ENCODE results near the gene HHIPL2.

HHIPL2 gene

DNA sequence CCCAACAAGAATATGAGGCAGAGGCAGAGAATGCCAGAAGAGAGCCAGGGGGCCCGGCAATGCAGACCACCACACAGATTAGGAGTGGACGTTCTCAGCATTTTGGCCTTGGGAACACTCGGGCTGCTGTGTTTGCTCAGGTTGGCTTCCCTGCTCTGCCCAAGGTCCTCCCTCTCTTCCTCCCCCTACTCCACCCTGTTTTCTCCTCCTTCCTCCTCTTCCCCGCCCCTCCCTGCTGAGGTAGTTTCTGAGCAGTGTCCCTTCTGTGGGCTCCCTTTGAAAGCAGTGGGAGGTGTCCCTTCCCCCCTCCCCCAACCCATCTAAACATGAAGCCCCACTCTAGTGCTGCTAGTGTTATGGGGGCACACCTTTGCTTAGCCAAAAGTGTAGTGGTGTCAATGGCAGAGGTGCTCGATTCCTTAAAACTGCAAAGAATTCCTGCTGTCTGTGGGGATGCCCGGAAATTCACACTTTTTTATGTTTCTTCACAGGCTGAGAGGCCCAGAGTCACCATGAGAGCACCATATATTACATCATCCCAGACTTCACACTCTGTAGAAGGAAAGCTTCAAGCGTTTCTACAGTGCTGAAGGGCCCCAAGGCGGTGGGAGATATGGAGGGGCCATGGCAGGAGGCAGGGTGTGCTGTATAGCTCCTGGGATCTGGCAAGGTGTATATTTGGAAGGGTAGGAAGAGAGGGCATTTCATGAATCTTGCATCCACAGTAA, at the start of gene HHIPL2:
HHIPL2 (minus strand) TSS at position 161 of the 728 bp plus-strand sequence; CDS start at position 101, 60 bp downstream.
- no peak for DNase-seq (ENCODE audit: low read depth in 3 of 3)

- DNase-seq (ENCODE audit: low read depth in 3 of 3) = no peak
Observed at GRCh38 chr1:222596696-222597095, 48.8 kb upstream of the HHIPL2 start.

DNA sequence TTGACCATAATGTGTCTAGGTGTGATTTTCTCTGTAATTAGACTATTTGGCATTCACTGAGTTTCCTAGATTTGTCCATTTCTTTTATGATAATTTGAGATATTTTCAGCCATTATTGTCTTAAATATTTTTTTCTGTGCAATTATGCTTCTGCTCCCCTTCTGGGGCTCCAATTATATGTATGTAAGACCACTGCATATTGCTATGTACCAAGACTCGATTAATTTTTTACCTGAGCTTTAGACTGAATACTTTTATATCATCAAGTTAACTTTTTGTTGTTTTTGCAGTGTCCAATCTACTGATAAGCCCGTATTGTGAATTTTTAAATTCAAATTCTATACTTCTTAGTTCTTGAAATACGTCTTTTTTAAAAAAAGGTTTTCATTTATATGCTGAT, 46.9 kb upstream of the HHIPL2 start:
- DNase-seq (ENCODE audit: low read depth in 3 of 3) = no peak

DNA sequence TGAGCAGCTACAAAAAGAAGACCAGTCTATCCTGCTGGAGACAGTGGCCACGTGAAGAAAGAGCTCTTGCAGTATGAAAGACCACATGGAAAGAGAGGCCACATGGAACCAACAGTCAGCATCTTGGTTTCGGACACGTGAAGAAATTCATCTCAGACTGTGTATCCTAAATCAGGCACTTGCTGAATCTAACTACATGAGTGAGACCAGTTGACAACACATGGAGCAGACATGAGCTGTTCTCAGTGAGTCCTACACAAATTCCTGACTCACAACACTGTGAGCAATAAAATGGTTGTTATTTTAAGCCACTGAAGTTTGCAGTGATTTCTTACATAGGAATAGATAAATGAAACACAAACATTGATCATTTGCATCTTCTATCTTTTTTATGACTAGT, 44.3 kb upstream of the HHIPL2 start:
- DNase-seq (ENCODE audit: low read depth in 3 of 3) = no peak

DNA sequence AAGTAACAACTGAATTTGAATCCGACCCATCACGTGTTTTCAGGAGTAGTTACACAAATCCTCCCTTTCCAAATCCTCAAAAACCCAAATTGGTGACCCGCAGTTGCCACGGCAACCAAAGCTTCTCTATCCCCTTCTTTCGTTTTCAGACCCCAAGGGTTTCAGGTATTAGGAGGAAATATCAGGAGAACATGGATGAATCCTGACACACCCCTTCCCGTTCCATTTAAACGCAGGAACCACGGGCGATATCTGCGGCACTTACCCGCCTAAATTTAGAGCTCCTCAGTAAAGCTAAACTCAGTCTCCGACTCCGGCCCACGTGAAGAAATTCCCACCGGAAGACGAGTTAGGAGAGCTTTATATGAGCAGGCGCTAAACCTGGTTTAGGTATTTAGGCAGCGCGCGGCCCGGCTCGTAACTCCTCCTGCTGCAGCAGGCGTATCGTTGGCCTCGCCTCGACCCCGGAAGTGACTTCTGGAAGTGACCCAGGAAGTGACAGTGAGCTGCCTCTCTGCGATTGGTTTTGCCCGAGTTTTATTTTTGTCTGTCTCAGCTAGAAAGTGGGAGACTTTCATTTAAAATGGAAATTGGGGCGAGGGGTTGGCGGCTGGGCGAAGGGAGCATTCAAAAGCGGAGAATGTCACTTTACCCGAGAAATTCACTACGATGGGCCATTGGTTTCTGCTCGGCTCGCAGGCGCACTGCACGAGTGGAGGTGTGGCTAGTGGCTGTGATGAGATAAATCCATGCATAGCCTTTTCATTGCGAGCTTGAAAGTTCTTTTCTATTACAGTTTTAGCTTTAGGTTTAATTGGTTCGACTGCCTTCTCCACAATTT, 41.8 kb upstream of the HHIPL2 start, which contains the start of gene TAF1A:
TAF1A (minus strand) TSS at position 472 of the 841 bp plus-strand sequence.
- DNase-seq (ENCODE audit: low read depth in 3 of 3) = peak; percentile 70 to 87 (median 73)

GRCh38 chr1:222588135-222588534, 40.2 kb upstream of the HHIPL2 start:
- DNase-seq (ENCODE audit: low read depth in 3 of 3) = no peak

DNA sequence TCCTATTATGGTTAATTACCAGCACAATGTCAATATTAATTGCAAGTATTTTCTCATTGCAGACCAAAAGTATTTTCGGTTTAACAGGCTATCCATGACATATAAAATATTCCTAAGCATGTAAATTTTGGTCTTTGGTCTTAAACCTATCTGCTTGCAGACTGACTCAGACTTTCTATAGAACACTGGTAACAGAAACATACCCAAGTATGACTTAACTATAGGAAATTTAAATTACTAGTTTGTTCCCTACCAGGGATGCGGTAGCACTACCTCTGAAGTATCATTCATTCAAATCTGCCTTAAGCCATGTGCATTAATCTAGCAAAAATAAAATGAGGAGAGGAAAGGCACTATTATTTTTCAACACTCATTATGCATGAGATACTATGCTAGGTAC, 38.9 kb upstream of the HHIPL2 start:
- no peak for DNase-seq (ENCODE audit: low read depth in 3 of 3)

DNA sequence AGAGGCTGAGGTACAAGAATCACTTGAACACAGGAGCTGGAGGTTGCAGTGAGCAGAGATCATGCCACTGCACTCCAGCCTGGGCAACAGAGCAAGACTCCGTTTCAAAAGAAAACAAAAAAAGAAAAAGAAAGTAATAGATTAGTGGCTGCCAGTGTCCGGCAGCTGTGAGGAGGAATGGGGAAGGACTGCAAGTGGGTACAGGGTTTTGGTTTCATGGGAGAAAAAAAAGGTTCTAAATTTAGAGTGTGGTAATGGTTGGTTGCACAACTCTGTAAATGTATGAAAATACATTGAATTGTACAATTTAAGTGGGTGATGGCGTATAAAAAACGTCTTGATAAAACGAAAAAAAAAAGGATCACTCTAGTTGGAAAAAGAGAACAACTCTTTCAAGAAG, 35.2 kb upstream of the HHIPL2 start:
- no peak for DNase-seq (ENCODE audit: low read depth in 3 of 3)

DNA sequence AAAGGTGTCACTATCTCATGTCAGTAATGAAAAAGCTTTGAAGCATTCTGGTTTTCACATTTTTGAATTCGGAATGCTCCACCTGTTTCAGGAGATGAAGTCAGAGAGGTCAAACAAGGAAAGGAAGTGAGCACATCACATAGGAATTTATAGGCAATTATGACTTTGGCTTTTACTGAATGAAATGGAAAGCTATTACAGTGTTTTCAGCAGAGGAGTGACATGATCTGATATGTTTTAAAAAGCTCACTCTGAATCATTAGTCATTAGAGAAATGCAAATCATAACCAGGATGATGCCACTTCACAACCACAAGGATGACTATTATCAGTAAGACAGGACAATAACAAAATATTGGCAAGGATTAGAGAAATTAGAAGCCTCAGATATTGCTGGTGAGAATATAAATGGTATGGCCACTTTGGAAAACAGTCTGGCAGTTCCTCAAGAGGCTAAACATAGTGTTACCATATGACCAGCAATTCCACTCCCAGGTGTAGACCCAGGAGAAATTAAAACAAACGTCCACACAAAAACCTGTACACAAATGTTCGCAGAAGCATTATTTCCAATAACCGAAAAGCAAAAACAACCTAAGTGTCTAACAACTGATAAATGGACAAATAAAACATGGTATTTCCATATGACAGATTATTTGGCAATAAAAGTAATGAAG, 34.3 kb upstream of the HHIPL2 start:
- DNase-seq (ENCODE audit: low read depth in 3 of 3) = no peak

DNA sequence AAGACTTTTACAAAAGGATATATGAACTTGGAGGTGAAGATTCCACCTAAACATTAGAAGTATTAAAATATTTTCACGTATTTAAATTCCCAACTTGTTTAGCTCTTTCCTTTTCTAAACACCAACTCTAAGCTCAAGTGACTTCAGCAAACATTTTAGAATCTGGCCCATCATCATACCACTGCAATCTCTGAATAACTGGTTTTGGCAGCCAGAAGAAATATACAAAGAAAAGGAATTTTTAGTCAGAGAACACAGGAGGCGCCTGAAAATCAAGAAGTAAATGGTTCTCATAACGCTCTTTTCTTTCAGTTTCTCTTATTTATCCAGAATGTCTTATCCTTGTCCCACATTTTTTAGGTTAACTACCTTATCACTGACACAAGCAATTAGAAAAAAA, 31.4 kb upstream of the HHIPL2 start:
- no peak for DNase-seq (ENCODE audit: low read depth in 3 of 3)

DNA sequence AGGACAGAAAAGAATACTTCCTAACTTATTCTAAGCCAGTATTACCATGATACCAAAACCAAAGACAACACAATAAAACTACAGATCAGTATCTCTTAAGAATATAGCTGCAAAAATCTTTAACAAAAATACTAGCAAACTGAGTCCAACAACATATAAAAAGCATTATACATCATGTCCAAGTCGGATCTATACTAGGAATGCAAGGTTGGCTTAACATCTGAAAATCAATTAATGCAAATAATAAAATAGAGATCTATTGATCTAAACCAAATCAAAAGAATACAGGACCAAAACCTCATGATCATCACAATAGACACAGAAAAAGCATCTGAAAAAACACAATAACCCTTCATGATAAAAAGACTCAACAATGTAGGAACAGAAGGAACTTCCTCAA, 22.9 kb upstream of the HHIPL2 start:
- DNase-seq (ENCODE audit: low read depth in 3 of 3) = no peak

GRCh38 chr1:222561656-222562055, 13.8 kb upstream of the HHIPL2 start:
- DNase-seq (ENCODE audit: low read depth in 3 of 3) = no peak

DNA sequence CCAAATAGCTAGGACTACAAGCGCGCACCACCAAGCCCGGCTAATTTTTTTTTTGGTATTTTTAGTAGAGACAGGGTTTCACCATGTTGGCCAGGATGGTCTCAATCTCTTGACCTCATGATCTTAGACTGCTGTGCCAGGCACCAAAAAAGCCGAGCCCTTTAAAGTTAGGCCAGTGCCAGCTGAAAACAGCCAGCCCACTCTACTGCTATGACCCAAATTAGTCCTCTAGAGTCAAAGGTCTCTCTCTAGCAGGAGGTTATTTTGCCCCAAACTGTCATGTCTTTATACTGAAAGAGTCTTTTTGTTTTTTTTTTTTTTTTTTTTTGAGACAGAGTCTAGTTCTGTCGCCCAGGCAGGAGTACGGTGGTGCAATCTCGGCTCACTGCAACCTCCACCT, 9.7 kb upstream of the HHIPL2 start:
- no peak for DNase-seq (ENCODE audit: low read depth in 3 of 3)

DNA sequence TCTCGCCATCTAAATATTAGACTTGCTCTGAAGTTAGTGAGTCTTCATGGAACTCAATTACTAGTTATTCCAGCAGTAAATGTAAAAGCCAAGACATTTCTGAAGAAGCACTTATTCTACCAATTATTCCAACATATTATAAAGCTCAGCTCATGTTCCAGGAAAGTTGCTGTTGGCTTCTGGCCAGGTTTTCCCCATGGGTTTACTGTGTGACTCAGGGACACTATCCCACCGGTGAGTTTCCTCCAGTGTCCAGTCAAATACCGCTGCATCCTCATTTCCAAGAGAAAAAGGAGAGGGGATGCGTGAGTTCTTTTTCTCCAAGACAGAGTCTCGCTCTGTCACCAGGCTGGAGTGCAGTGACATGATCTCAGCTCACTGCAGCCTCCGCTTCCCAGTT, 9.2 kb upstream of the HHIPL2 start:
- DNase-seq (ENCODE audit: low read depth in 3 of 3) = no peak

- no peak for DNase-seq (ENCODE audit: low read depth in 3 of 3)
Observed at GRCh38 chr1:222555992-222556615, 8.2 kb upstream of the HHIPL2 start.

- no peak for DNase-seq (ENCODE audit: low read depth in 3 of 3)
Observed at GRCh38 chr1:222554177-222554576, 6.3 kb upstream of the HHIPL2 start.

GRCh38 chr1:222552882-222553281, 5.0 kb upstream of the HHIPL2 start:
- DNase-seq (ENCODE audit: low read depth in 3 of 3) = no peak

- DNase-seq (ENCODE audit: low read depth in 3 of 3) = no peak
Observed at GRCh38 chr1:222547260-222547614, 667 bp downstream of the HHIPL2 start.

DNA sequence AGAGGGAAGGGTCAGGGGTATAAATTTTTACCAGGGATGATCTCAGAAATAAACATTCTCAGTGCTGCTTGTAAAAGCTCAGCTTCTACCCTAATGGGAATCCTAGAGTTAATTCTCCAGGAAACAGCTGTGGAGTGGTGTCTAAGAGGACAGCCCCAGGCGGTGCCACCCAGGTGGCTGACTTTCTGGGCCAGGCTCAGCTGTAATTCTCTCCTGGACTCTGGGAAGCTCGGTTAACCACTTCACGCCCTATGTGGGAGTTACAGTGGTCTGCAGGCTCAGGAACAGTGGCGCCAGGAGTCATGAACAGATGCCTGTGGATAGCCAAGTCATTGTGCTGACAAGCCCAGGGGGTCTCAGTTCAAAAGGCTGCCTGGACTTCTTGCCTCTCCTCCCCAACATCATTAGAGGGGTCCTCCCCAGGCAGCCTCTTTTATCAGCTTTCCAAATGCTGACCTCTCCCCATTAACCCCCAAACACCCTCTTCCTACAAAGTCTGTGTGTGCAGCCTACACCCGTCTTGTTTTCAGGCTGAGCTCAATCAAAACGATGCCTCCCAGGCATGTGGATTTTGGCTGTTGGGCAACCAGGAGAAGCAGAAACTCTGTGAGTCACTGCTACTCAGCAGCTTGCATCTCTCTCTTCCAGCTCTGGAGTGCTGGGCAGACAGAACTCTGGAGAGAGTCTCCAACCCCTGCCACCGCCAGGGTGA, 1.2 kb downstream of the HHIPL2 start:
- no peak for DNase-seq (ENCODE audit: low read depth in 3 of 3)

DNA sequence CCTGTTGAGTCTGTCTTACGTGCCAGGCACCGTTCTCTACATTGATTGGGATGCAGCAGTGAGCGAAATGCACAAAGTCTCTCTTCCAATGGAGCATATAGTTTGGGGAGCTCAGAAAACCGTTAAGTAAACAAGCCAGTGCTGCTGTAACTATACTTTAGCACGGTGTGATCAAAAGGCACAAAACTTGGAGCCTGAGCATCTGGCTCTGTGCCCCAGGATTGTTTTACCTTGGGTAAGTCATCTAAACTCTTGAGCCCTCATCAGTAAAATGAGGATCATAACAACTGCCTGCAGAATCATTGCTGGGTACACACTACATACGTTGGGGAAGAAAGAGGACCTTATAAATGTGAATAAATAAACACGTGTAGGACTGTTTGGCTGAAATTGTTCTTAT, 1.8 kb downstream of the HHIPL2 start:
- DNase-seq (ENCODE audit: low read depth in 3 of 3) = no peak

DNA sequence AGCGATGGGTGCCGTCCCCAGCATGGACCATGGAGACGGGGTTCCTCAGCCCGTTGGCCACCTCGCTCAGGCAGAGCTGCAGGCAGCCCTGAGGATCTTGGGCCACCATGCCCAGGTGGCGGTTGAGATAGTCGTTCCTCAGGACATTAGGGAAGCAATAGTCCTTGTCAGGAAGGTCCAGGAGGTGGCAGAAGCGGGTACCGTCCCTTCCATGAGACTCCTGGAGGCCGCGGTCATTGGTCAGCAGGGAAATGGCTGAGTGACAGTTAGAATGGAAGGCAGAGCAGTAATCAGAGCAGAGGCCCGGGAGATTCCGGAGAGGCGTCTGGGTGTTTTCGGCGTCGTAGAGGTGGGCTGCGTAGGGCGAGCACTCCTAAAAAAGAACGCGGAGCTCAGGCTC, 4.1 kb downstream of the HHIPL2 start:
- no peak for DNase-seq (ENCODE audit: low read depth in 3 of 3)

DNA sequence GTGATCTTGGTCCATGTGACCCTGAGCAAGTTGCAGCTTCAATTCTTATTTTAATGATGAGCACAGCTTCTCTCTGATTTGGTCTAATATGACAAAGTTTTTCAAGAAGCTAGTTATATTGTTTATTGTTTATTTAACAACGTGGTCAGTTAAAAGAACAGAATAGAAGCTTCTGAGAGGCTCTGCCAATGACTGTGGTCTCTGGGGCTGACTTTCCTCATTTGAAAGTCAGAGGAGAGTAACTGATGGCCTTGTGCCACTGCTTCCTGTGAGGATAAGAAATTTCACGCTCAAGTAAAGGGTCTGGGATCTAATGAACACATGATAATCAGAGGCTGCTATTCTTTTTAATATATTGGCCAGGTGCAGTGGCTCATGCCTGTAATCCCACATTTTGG, 7.3 kb downstream of the HHIPL2 start:
- DNase-seq (ENCODE audit: low read depth in 3 of 3) = no peak

All from stimulated activated CD4-positive, alpha-beta T cell treated with anti-CD3 and anti-CD28 coated beads, TNF-alpha, amount 100 ng/mL, for 24 hours (primary cell).